ENCODE data around the gene DSCAM.

Gene DSCAM

DNA sequence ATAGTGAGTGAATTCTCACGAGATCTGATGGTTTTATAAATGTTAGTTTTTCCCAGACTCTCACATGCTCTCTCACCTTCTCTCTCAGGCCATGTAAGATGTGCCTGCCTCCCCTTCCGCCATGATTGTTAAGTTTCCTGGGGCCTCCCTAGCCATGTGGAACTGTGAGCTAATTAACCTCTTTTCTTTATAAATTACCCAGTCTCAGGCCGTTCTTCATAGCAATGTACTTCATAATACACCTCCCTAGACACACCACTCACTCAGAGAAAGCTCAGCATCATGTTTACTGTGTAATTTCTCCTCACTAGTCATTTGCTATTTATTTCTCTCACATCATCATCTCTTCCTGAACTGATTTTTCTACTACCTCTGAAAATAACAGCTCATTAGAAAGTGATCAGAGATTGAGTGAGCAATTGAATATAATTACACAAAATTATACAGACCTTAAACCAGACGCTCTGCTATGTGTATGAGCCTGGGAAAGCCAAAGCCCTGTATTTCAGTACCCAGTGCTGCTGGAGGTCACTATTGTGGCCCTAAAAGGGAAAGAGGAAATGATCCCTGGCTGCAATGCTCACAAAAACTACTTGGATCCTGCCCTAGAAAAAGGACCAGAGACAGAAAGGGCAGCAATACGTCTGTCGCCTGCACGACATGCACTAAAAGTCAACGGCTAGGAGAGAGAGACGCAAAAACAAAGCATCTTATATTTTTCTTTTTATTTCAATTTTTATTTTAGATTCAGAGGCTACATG, 284.5 kb downstream of the DSCAM start:
- TF ChIP-seq CTCF (IDR thresholded peaks at IDR 0.05; ENCODE audit: low read depth, low read length), result no peak
- H3K4me3 ChIP-seq (ENCODE audit: low read depth, low read length), result no peak overlapping the region

GRCh38 chr21:40556442-40556968, 290.5 kb downstream of the DSCAM start:
- no peak for TF ChIP-seq CTCF (IDR thresholded peaks at IDR 0.05; ENCODE audit: low read depth, low read length)
- H3K4me3 ChIP-seq (ENCODE audit: low read depth, low read length), result no peak overlapping the region

DNA sequence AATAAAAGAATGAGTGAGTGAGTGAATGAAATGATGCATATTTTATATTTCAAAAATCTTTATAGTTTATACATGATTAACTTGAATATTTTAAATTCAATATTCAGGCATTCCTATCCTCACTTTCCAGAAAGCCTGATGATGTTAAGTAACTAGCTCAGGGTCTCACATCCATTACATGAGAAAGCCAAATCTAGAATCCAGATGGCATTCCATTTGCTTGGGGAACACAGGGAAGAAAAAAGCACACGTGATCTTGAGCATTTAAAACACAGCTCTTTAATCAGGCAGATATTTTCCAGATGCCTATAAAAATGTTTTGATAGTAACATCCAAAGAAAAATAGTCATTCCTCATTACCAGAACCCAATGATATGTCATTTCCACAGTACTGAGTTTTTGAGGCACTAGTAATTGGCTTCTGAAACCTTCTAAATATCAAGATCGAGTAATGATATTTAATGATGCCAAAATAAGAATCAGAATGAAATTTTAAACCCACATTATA, 291.9 kb downstream of the DSCAM start:
- no peak for TF ChIP-seq CTCF (IDR thresholded peaks at IDR 0.05; ENCODE audit: low read depth, low read length)
- H3K4me3 ChIP-seq (ENCODE audit: low read depth, low read length), result no peak overlapping the region

- no peak for TF ChIP-seq CTCF (IDR thresholded peaks at IDR 0.05; ENCODE audit: low read depth, low read length)
- H3K4me3 ChIP-seq (ENCODE audit: low read depth, low read length), result no peak overlapping the region
These were observed 293.2 kb downstream of the DSCAM start for GRCh38 chr21:40553781-40554180.

DNA sequence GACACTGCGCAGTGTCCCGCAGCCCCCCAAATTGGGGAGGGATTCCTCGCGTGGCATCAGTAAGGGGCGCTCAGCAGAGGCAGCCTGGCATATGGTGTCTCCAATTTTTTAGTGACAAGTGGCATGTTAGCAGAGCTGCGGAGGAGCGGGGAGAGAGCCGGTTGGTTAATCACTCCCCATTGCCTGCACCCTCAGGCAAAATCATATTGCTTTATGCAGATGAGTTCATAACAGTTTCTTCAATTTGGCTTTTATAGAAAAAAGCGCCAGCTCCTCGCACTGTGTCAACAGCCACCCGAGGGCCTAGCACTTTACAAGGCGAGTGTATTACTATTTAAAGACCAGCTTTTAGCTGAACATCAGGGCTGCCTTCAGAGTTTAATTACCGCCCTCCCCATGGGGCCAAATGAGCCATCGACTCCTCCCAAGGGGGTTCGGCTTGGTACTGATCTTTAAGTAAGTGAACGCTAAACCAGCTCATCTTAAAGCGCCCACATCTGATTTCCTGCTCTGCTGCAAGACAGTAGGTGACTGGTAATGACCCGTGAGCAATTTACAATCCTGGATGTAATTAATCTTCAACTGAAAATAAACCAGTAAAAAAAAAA, 298.9 kb downstream of the DSCAM start:
- H3K4me3 ChIP-seq (ENCODE audit: low read depth, low read length), result no peak overlapping the region
- no peak for TF ChIP-seq CTCF (IDR thresholded peaks at IDR 0.05; ENCODE audit: low read depth, low read length)

GRCh38 chr21:40546647-40547046, 300.3 kb downstream of the DSCAM start:
- no peak for TF ChIP-seq CTCF (IDR thresholded peaks at IDR 0.05; ENCODE audit: low read depth, low read length)
- H3K4me3 ChIP-seq (ENCODE audit: low read depth, low read length), result no peak overlapping the region

- no peak overlapping the region for H3K4me3 ChIP-seq (ENCODE audit: low read depth, low read length)
- TF ChIP-seq CTCF (IDR thresholded peaks at IDR 0.05; ENCODE audit: low read depth, low read length), result no peak
These were observed 306.7 kb downstream of the DSCAM start for GRCh38 chr21:40540216-40540615.

All from WI38 (cell line).